Measurements from ENCODE around the gene ROR1. TPM values are rescaled to one million over a fixed set of nuclear protein-coding genes. Genes with fewer than 3 reads are reported as not detected.
"Not testable (repeated sequence)": the region's sequence is repeated elsewhere in the genome, so short reads cannot be mapped to it uniquely, and the experiment has no call there.

The ROR1 gene
- total RNA-seq, 1 donor from 2014 or later: 131 TPM

DNA sequence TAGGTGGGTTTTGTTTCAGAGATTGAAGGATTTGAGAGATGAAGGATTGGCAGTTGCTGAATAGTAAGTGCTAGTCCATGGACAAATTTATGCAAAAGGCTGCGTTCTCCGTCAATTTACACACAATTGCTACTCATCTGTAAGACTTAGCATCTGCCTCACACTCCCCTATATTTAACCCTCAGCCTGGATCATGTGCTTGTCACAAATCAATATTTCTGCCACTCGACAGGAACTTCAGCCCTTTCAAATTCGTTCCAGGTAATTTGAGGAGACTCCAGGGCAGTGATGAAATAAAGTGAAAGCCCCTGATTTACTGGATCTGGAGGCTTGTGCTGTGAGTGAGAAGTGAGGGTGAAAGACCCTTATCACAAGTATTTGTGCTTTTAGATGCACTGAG, 324.0 kb downstream of the ROR1 start:
- Mint-ChIP-seq H3K9me3 (ENCODE audit: low read depth) (no peaks in the 10 kb centered on the region), H3K27ac (ENCODE audit: unreplicated experiment) (peak overlapping the region; percentile 70), H3K27me3 (ENCODE audit: low read depth) (no peaks in the 10 kb centered on the region), H3K4me1 (ENCODE audit: low read depth) (peaks cover 55% of the 10 kb centered on the region), H3K4me3 (ENCODE audit: unreplicated experiment) (no peak overlapping the region), H3K36me3 (ENCODE audit: low read depth) (peaks cover 3% of the 10 kb centered on the region)
- no peak for DNase-seq (ENCODE audit: low spot score)
- TF ChIP-seq, protein P1, sequence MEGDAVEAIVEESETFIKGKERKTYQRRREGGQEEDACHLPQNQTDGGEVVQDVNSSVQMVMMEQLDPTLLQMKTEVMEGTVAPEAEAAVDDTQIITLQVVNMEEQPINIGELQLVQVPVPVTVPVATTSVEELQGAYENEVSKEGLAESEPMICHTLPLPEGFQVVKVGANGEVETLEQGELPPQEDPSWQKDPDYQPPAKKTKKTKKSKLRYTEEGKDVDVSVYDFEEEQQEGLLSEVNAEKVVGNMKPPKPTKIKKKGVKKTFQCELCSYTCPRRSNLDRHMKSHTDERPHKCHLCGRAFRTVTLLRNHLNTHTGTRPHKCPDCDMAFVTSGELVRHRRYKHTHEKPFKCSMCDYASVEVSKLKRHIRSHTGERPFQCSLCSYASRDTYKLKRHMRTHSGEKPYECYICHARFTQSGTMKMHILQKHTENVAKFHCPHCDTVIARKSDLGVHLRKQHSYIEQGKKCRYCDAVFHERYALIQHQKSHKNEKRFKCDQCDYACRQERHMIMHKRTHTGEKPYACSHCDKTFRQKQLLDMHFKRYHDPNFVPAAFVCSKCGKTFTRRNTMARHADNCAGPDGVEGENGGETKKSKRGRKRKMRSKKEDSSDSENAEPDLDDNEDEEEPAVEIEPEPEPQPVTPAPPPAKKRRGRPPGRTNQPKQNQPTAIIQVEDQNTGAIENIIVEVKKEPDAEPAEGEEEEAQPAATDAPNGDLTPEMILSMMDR (IDR thresholded peaks at IDR 0.05): no peak

DNA sequence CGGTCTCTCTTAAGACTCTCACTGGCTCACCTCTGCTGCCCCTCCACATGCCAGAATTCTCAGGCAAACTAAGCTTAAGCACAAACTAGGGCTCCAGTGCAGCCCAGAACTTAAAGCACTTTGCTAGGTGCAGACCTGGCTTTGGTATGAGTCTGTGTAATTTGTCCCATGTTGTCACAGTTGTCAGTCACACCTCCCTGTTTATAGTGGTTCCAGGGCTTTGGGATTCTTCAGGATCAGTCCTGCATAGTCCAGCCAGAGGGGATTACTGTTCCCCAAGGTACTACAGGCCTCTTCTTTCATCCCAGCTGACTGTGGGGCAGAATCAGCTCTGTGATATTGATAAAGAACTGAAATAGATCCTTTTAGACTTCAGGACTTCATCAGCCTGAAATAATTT, 324.6 kb downstream of the ROR1 start:
- Mint-ChIP-seq H3K9me3 (ENCODE audit: low read depth) (no peaks in the 10 kb centered on the region), H3K27me3 (ENCODE audit: low read depth) (no peaks in the 10 kb centered on the region)
- DNase-seq (ENCODE audit: low spot score): no peak

DNA sequence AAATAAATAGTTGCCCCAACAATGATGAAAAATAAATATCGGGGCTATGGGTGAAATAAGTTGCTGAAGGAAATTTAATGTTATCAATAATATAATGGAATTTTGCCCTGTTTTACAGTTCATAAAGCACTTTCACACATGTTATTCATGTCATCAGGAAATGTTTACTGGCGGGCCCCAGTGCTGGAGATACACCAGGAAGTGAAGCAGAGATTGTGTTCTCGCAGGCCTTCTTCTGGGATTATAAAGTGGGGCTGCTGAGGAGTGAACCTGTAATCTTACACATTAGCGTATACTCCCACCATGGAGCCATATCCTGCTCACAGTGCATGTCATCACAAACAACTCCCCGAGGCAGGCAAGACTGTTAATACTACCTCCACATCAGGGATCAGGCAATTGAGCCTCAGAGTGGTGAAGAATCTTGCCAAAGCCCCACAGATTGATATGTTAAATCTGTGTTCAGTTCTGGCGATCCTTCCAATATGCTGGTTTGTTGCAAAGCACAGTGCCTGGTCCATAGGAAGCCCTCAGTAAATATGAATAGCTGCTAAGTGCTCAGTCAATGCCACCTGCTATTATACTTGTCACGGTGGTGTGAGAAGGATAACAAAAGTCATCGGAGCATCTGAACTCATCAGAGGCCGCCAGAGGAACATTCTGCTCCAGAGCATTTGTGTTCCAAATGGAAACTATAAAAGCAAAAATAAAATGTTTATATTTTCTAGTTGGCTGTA, 325.2 kb downstream of the ROR1 start:
- H3K36me3 Mint-ChIP-seq (ENCODE audit: low read depth): peaks cover 3% of the 10 kb centered on the region

More for the DNA sequence above, 324.6 kb downstream of the ROR1 start:
- H3K27ac Mint-ChIP-seq (ENCODE audit: unreplicated experiment): no peak overlapping the region
- TF ChIP-seq, protein P1 (IDR thresholded peaks at IDR 0.05): no peak
- H3K36me3 Mint-ChIP-seq (ENCODE audit: low read depth): peaks cover 3% of the 10 kb centered on the region
- H3K4me1 Mint-ChIP-seq (ENCODE audit: low read depth): peaks cover 52% of the 10 kb centered on the region
- H3K4me3 Mint-ChIP-seq (ENCODE audit: unreplicated experiment): no peak overlapping the region

DNA sequence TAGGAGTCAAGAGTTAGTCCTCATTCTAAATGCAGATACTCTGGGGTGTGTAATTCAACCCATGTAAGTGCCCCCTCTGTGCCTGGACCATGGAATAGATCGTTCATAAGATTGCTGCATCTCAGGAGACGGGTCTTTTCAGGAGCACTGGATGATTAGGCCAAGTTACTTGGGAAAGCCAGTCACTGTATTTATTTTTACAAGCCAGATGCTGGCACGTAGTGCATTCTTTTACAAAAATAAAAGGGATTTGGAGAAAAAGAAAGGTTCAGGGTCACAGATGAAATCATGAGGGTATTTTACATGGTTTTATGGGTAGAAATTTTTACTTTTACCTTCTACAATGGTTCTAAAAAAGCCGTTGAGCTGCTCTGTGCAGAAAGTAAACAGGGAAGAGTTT, 327.0 kb downstream of the ROR1 start:
- Mint-ChIP-seq H3K9me3 (ENCODE audit: low read depth) (no peaks in the 10 kb centered on the region), H3K27me3 (ENCODE audit: low read depth) (no peaks in the 10 kb centered on the region), H3K27ac (ENCODE audit: unreplicated experiment) (peak overlapping the region; percentile 68), H3K36me3 (ENCODE audit: low read depth) (peaks cover 7% of the 10 kb centered on the region), H3K4me1 (ENCODE audit: low read depth) (peaks cover 40% of the 10 kb centered on the region), H3K4me3 (ENCODE audit: unreplicated experiment) (no peak overlapping the region)
- TF ChIP-seq, protein P1 (IDR thresholded peaks at IDR 0.05): peak; percentile 1
- DNase-seq (ENCODE audit: low spot score): no peak

More for the DNA sequence above, 325.2 kb downstream of the ROR1 start:
- Mint-ChIP-seq H3K27ac (ENCODE audit: unreplicated experiment) (peak overlapping the region; percentile 47), H3K27me3 (ENCODE audit: low read depth) (no peaks in the 10 kb centered on the region), H3K4me3 (ENCODE audit: unreplicated experiment) (no peak overlapping the region), H3K9me3 (ENCODE audit: low read depth) (no peaks in the 10 kb centered on the region), H3K4me1 (ENCODE audit: low read depth) (peaks cover 50% of the 10 kb centered on the region)
- DNase-seq (ENCODE audit: low spot score): no peak
- TF ChIP-seq, protein P1 (IDR thresholded peaks at IDR 0.05): no peak

DNA sequence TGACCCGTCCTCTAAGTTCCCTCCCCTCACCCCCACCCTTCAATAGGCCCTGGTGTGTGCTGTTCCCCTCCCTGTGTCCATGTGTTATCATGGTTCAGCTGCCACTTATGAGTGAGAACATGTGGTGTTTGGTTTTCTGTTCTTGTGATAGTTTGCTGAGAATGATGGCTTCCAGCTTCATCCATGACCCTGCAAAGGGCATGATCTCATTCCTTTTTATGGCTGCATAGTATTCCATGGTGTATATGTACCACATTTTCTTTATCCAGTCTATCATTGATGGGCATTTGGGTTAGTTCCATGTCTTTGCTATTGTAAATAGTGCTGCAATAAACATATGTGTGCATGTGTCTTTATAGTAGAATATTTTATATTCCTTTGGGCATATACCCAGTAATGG, 330.8 kb downstream of the ROR1 start:
- H3K36me3 Mint-ChIP-seq (ENCODE audit: low read depth); DNase-seq (ENCODE audit: low spot score); H3K27me3 Mint-ChIP-seq (ENCODE audit: low read depth); H3K9me3 Mint-ChIP-seq (ENCODE audit: low read depth); H3K27ac Mint-ChIP-seq (ENCODE audit: unreplicated experiment); H3K4me3 Mint-ChIP-seq (ENCODE audit: unreplicated experiment): not testable (repeated sequence)
- H3K4me1 Mint-ChIP-seq (ENCODE audit: low read depth): peaks cover 48% of the 10 kb centered on the region

DNA sequence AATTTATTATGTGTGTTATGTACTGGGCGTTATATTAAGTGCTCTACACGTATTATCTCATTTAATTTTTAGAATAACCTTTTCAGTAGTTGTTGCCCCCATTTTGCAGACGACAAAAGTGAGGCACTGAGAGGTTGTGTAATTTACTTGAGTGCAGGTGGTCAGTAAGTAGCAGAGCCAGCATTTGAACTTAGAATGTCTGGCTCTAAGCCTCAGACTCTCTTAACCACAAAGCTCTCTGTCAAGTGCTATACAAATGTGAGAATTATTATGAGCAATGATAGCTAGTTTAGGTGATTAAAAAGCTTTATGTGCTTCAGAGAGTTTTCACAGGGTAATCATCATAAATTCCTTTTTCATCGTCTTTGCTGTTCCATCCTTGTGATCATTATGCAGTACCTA, 333.3 kb downstream of the ROR1 start:
- Mint-ChIP-seq H3K27me3 (ENCODE audit: low read depth) (no peaks in the 10 kb centered on the region), H3K4me1 (ENCODE audit: low read depth) (peaks cover 50% of the 10 kb centered on the region), H3K36me3 (ENCODE audit: low read depth) (peaks cover 5% of the 10 kb centered on the region), H3K27ac (ENCODE audit: unreplicated experiment) (peak overlapping the region; percentile 2), H3K9me3 (ENCODE audit: low read depth) (no peaks in the 10 kb centered on the region), H3K4me3 (ENCODE audit: unreplicated experiment) (no peak overlapping the region)
- TF ChIP-seq, protein P1 (IDR thresholded peaks at IDR 0.05): no peak
- no peak for DNase-seq (ENCODE audit: low spot score)
